K562 (cell line): ENCODE measurements around the gene IDH2. TPM values are rescaled to one million over a fixed set of nuclear protein-coding genes. Genes with fewer than 3 reads are reported as not detected.

Experiments used
- ARID4B ChIP-seq: sonication (generic); formaldehyde crosslinking; IDR thresholded peaks from 2 replicates; pipeline ENCODE4 v1.8.0; 2022; ENCODE audit warnings: mild to moderate bottlenecking, missing genetic modification reagents
- ATF1 ChIP-seq, 2 experiments: fragments of 450-650 bp in 1 of 2; IDR thresholded peaks; 2 replicates each; pipeline ENCODE4 v1.6.1; 2016; ENCODE audit warnings: missing compliant biosample characterization in 1 of 2, missing genetic modification characterization in 1 of 2
- CC2D1A ChIP-seq: fragments of 450-650 bp; IDR thresholded peaks from 2 replicates; pipeline ENCODE4 v1.6.1; 2017; ENCODE audit warnings: mild to moderate bottlenecking
- E2F4 ChIP-seq: sonication (generic); formaldehyde crosslinking; IDR thresholded peaks from 2 replicates; pipeline ENCODE4 v1.8.0; 2022; ENCODE audit warnings: mild to moderate bottlenecking, low read depth, missing genetic modification reagents
- MNT ChIP-seq, 2 experiments: fragments of 450-650 bp; conservative IDR thresholded peaks; 2 replicates each; pipeline ENCODE4 v1.6.1; 2017; ENCODE audit warnings: mild to moderate bottlenecking in 2 of 2, moderate library complexity in 2 of 2
- POLR3G ChIP-seq: IDR thresholded peaks from 2 replicates; pipeline ENCODE4 v1.6.1; 2011; ENCODE audit not compliant: insufficient read length, insufficient replicate concordance; ENCODE audit errors: extremely low read depth
- SAFB2 ChIP-seq: fragments of 200-400 bp; formaldehyde crosslinking; IDR thresholded peaks from 2 replicates; pipeline ENCODE4 v1.6.1; 2018; ENCODE audit warnings: borderline replicate concordance, low read length, low read depth, moderate library complexity; ENCODE audit not compliant: severe bottlenecking
- SOX6 ChIP-seq: fragments of 450-650 bp; IDR thresholded peaks from 2 replicates; pipeline ENCODE4 v1.6.1; 2014; ENCODE audit warnings: mild to moderate bottlenecking
- ZBTB11 ChIP-seq, 3 experiments: fragments of 200-800 bp in 1 of 3; fragments of 250-450 bp in 1 of 3; fragments of 450-650 bp in 1 of 3; sonication (Bioruptor Pico) in 1 of 3; sonication (Bioruptor generic) in 1 of 3; formaldehyde crosslinking in 1 of 3; IDR thresholded peaks; 2 replicates each; pipeline versions ENCODE4 v1.6.1 to v1.8.0; 2016 to 2022; ENCODE audit warnings: mild to moderate bottlenecking in 2 of 3, missing genetic modification characterization in 2 of 3, missing compliant biosample characterization in 1 of 3, moderate library complexity in 1 of 3
- ZNF778 ChIP-seq: fragments of 450-650 bp; formaldehyde crosslinking; IDR thresholded peaks from 2 replicates; pipeline ENCODE4 v1.4.0; 2020; ENCODE audit warnings: mild to moderate bottlenecking, moderate library complexity
- polyA plus RNA-seq, 8 experiments: library from polyadenylated mRNA; depleted of rRNA in 4 of 8; stranded (reverse) in 5 of 8; unstranded in 3 of 8; fragments of >200 nt; fragmentation: Nextera tagmentation in 2 of 8; fragmentation: Illumina TruSeq in 1 of 8; extraction: Ambion mirVana in 2 of 8; extraction: Trizol in 1 of 8; gene quantifications; 2 replicates each; pipeline versions ENCODE4 v1.2.1 to v1.2.3, GENCODE V29; 2011 to 2014; ENCODE audit warnings: inconsistent platforms in 1 of 8, missing spikeins in 1 of 8
- total RNA-seq, 7 experiments: library from RNA; depleted of rRNA in 6 of 7; stranded (reverse); fragments of >200 nt in 6 of 7; fragmentation: Illumina TruSeq in 2 of 7; extraction: Trizol in 2 of 7; gene quantifications; 2 replicates each; pipeline versions ENCODE4 v1.2.1 to v1.2.3, GENCODE V29; 2011 to 2021; ENCODE audit warnings: low replicate concordance in 1 of 7

Gene IDH2
- total and polyA plus RNA-seq, 9 of the 15 experiments (the other 6 are each of a cell fraction or from before 2014, with no cell fraction given), result 0.70 to 99.9 (median 59.2) TPM

GRCh38 chr15:90071220-90071807 lies 31.0 kb downstream of the IDH2 start (continued):
- TF ChIP-seq ARID4B (CRISPR knock-in tag), result no peak
- TF ChIP-seq E2F4 (CRISPR knock-in tag), result no peak
- TF ChIP-seq ZBTB11 (CRISPR knock-in tag; IDR thresholded peaks at IDR 0.05), result 0 out of 6 replicates have a peak, but pooled peaks of 1 of the 3 experiments have one; percentile 28
- TF ChIP-seq ATF1 (CRISPR knock-in tag; IDR thresholded peaks at IDR 0.05), result no peak
- TF ChIP-seq ATF1 (tag; IDR thresholded peaks at IDR 0.05), result peak; percentile 11; the same call in 1 of the 2 replicates
- no peak for TF ChIP-seq POLR3G
- no peak for TF ChIP-seq SAFB2
- peak; percentile 23; the same call in 1 of the 2 replicates for TF ChIP-seq SOX6
- TF ChIP-seq ZNF778, result no peak
- peak; percentile 56; the same call in 1 of the 2 replicates for TF ChIP-seq CC2D1A
- 0 out of 4 replicates have a peak, but pooled peaks of 1 of the 2 experiments have one; percentile 26 for TF ChIP-seq MNT (conservative IDR thresholded peaks at IDR 0.05)
